Stimulated activated CD8-positive, alpha-beta memory T cell treated with anti-CD3 and anti-CD28 coated beads, Interleukin-7, amount 100 ng/mL, for 48 hours (primary cell): ENCODE measurements around the gene AUH.

ENCODE experiments used
- DNase-seq, 2 donors: peaks; one replicate each; pipeline ENCODE4 v3.0.0-alpha.2; 2020; ENCODE audit warnings: low read depth in 1 of 2; ENCODE audit errors: extremely low read depth in 1 of 2

The AUH gene

GRCh38 chr9:91193087-91193657, 168.5 kb downstream of the AUH start:
- peak; percentile 76 to 86 for DNase-seq

- DNase-seq, result no peak
Observed at GRCh38 chr9:91192381-91193086, 169.2 kb downstream of the AUH start.

- DNase-seq, result no peak
Observed at GRCh38 chr9:91191411-91192380, 170.0 kb downstream of the AUH start.

GRCh38 chr9:91190062-91190461, 171.7 kb downstream of the AUH start:
- no peak for DNase-seq

- DNase-seq, result no peak
Observed at GRCh38 chr9:91188719-91189590, 172.8 kb downstream of the AUH start.

- DNase-seq, result no peak
Observed at GRCh38 chr9:91187965-91188344, 173.8 kb downstream of the AUH start.

DNA sequence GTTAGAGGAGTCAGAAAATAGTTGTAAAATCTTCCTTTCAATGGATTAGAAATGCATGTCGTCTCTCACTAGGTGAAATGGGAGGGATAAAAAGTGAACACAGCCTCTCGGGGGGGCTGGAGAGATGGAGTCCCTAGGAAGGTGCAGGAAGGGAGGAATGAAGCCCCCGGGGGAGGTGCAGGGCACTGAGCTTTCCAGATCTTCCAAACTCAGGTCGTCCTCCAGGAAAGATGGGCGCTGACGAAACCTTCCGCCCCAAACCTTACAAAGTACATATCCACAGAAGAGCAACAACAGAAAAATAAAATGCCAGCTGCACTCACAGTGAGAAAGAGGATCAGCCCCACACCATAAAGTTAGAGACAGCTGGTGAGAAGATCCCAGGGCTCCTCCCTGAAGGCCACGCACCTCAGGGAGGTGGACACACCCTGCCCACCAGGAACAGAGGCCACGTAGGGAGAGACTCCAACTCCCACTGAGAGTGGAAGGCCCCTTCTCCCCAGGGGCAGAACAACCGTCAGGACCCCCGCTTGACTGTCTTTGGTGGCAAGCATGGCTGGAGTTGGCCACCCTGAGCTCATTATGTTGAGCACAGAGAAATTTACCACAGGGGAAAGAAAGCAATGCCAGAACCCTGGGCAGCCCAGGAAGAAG, 174.3 kb downstream of the AUH start:
- no peak for DNase-seq

DNA sequence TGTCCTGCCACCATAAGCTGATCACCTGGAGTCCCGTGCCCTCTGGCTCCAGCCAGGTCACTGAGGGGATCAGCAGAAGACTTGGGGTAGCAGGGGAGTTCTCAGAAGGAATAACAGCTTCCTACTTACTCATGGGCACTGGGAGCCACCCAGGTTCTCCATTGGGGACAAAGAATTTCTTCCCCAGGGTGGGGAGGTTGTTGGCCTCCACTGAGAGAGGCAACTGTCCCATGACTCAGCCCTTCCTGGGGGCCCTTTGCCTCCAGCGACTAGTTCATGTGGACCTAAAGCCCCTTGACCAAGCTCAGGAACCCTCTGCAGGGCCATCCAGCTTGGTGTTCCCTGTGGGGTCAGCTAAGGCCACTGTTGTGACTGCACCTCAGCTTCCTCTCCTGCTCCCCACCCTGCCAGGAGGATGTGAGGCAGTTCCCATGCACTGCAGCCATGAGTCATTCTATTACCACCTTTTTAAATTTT, 175.0 kb downstream of the AUH start:
- no peak for DNase-seq

- no peak for DNase-seq
Observed at GRCh38 chr9:91185193-91185886, 176.4 kb downstream of the AUH start.

GRCh38 chr9:91182429-91183225, 179.1 kb downstream of the AUH start:
- no peak for DNase-seq

DNA sequence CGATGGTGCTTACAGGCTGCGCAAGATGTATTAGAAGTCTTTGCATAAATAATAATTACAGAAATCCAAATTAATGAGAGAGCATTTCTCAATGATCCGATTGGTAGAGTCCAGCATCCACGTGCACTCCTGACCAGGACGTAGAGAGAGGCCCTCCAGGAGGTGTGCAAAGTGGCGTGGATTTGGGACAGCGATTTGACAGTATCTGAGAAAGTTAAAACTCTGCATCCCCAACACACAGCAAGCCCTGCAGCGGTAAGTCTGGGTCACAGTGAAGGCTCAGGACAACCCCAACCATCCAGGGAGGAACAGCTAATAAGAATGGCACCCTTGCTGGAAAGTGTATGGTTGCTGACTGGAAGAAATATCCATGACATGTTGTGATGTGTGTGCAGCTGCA, 180.2 kb downstream of the AUH start:
- DNase-seq, result no peak

- DNase-seq, result no peak
Observed at GRCh38 chr9:91180930-91181268, 180.8 kb downstream of the AUH start.

- no peak for DNase-seq
Observed at GRCh38 chr9:91180240-91180929, 181.3 kb downstream of the AUH start.

- DNase-seq, result no peak
Observed at GRCh38 chr9:91179237-91180138, 182.2 kb downstream of the AUH start.

DNA sequence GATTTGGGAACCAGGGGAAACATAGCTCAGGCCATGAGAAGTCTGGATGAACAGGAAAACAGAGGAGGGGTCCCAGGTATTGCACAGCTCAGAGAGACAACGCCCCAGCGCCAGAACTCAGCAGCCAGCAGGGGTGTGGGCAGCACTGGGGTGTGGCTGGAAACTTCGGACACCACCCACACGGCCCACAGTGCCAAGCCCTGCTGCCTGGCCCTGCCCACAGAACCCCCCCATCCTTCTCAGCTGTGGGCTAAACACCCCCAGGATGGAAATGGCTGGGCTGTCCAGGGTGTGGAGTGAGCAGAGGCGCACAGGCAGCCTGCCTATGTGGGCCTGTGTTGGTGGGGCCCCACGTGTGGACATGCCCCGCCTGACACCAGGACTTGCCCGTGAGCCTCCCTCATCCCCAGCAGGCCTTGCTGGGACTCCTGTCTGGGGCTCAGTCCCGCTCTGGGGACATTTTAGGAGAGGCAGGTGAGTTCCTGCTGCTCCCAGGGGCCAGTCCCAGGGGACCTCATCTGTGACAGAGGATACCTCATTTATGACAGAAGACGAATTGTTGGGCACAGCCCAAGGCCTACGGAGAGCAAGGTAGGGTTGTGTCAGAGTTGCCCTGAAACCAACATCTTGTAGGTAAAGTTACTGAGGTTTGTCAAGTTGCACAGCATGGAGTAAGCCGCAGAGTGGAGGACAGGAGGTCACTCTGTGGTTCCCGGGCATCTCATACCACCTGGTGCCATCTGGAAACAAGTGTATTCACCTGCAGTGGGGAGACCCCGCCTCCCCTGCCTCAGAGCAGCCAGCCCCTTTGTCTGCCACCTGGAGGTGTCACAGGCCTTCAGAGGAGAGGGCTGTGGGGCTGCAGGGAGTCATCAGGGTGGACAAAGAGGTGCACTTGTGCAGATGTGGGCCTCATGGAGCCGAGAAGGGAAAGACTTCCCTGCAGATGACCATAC, 183.2 kb downstream of the AUH start:
- DNase-seq, result no peak

DNA sequence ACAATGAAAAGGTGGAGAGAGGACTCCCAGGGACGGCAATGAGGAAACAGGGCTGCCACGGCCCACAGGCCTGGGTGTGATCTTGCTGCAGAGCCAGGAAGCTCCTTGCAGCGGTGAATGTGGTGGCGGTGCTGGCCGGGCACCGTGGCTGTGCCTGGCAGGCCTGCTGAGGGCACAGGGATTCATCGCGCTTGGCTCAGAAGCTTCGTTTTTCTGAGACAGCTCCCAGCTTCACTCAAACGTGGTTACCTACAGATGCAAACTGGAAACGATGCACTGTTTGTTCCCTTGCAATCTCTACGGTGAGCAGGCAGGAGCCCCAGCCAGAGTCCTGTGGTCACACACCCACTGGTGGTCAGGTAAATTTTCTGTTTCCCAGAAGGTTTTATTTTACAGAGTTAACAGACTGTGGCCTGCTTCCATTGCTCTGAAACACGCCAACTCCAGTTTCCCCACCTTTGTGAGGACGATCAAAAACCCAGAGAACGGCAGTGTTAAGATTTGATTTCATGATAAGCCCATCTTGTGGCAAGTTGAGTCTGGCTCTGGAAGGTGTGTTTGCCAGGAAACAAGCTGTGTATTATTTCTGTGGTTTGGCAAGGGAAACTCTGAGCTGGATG, 183.9 kb downstream of the AUH start:
- peak in 1 of 2 donors; percentile 73 for DNase-seq
